Ishikawa (cell line): ENCODE results near the gene SRRT.

Source experiments
- CEBPB ChIP-seq: IDR thresholded peaks from 2 replicates; pipeline ENCODE4 v1.6.1; 2012
- CREB1 ChIP-seq: IDR thresholded peaks from 2 replicates; pipeline ENCODE4 v1.6.1; 2012; ENCODE audit warnings: low read depth
- EGR1 ChIP-seq: IDR thresholded peaks from 2 replicates; pipeline ENCODE4 v1.6.1; 2012
- EP300 ChIP-seq: IDR thresholded peaks from 2 replicates; pipeline ENCODE4 v1.6.1; 2012; ENCODE audit warnings: borderline replicate concordance
- FOXM1 ChIP-seq: IDR thresholded peaks from 2 replicates; pipeline ENCODE4 v1.6.1; 2012; ENCODE audit warnings: low read depth, borderline replicate concordance
- MAX ChIP-seq: IDR thresholded peaks from 2 replicates; pipeline ENCODE4 v1.6.1; 2012
- RAD21 ChIP-seq: IDR thresholded peaks from 2 replicates; pipeline ENCODE4 v1.6.1; 2012; ENCODE audit warnings: low read depth
- REST ChIP-seq: IDR thresholded peaks from 2 replicates; pipeline ENCODE4 v1.6.1; 2012; ENCODE audit warnings: low read depth, mild to moderate bottlenecking
- TAF1 ChIP-seq: IDR thresholded peaks from 2 replicates; pipeline ENCODE4 v1.6.1; 2012; ENCODE audit warnings: low read depth, mild to moderate bottlenecking
- TCF12 ChIP-seq: IDR thresholded peaks from 2 replicates; pipeline ENCODE4 v1.6.1; 2012; ENCODE audit warnings: low read depth
- USF1 ChIP-seq: IDR thresholded peaks from 2 replicates; pipeline ENCODE4 v1.6.1; 2012

- TF ChIP-seq MAX: no peak
- no peak for TF ChIP-seq RAD21
- TF ChIP-seq CEBPB: no peak
- TF ChIP-seq TAF1: no peak
- no peak for TF ChIP-seq CREB1
- no peak for TF ChIP-seq USF1
- no peak for TF ChIP-seq EP300
- no peak for TF ChIP-seq TCF12
- TF ChIP-seq REST: no peak
- no peak for TF ChIP-seq EGR1
- no peak for TF ChIP-seq FOXM1
These were observed 11.4 kb upstream of the SRRT start for GRCh38 chr7:100863406-100863950.
